Endothelial cell of umbilical vein (primary cell): ENCODE results near the gene NRDE2. TPM values are rescaled to one million over a fixed set of nuclear protein-coding genes. Genes with fewer than 3 reads are reported as not detected.

Source experiments
- BruUV-seq: library from RNA; stranded (reverse); fragments of 400-500 nt; replicated peaks from 2 replicates; lab custom pipeline; 2021; lab: Mats Ljungman, UMichigan
- CTCF ChIA-PET: fragments of 300-600, 350-600 bp; sonication (Branson Sonifier 250); formaldehyde crosslinking; loops from one replicate; lab custom pipeline; 2021; ENCODE audit warnings: antibody characterized with exemption, inconsistent platforms; lab: Charles Lee
- POLR2A ChIA-PET: fragments of 300-600, 350-600 bp; sonication (Branson Sonifier 250); formaldehyde crosslinking; loops from one replicate; lab custom pipeline; 2021; ENCODE audit warnings: antibody characterized with exemption, inconsistent platforms; lab: Charles Lee
- DNase-seq: peaks from one replicate; pipeline ENCODE4 v3.0.0-alpha.2; 2011; ENCODE audit warnings: low read depth, low spot score
- FAIRE-seq: peaks from 2 replicates; lab custom pipeline; 2011; peaks lifted over from hg19 to GRCh38; lab: Jason Lieb, UNC
- H2AFZ ChIP-seq: 2 replicates; pipeline ENCODE4 v1.6.0; 2012; ENCODE audit warnings: low read depth, low read length, control low read depth, inconsistent platforms
- H3K27ac ChIP-seq: 2 replicates; pipeline ENCODE4 v1.5.1; 2011; ENCODE audit warnings: low read depth, mild to moderate bottlenecking, control low read depth, low read length, moderate library complexity; ENCODE audit not compliant: insufficient read depth
- H3K27me3 ChIP-seq, 2 experiments: 2 replicates each; pipeline versions ENCODE4 v1.6.0 to v1.6.1; 2011; ENCODE audit warnings: low read length in 2 of 2, mixed read lengths in 1 of 2; ENCODE audit not compliant: control insufficient read depth in 2 of 2, insufficient read depth in 2 of 2
- H3K36me3 ChIP-seq, 2 experiments: 2 replicates in 1 of 2; 3 replicates in 1 of 2; pipeline ENCODE4 v1.5.1; 2011; ENCODE audit warnings: low read length in 2 of 2, mild to moderate bottlenecking in 1 of 2, moderate library complexity in 1 of 2; ENCODE audit not compliant: control insufficient read depth in 2 of 2, insufficient read depth in 2 of 2; ENCODE audit errors: extremely low read depth in 1 of 2
- H3K4me1 ChIP-seq: 3 replicates; pipeline ENCODE4 v1.5.1; 2011; ENCODE audit warnings: mild to moderate bottlenecking, low read length; ENCODE audit not compliant: control insufficient read depth, insufficient read depth; ENCODE audit errors: extremely low read depth
- H3K4me2 ChIP-seq: 2 replicates; pipeline ENCODE4 v1.6.1; 2011; ENCODE audit warnings: low read length, control low read depth, mixed read lengths; ENCODE audit not compliant: insufficient read depth
- H3K4me3 ChIP-seq, 3 experiments: fragments of 200-600 bp in 1 of 3; sonication (generic), shearing (Covaris generic) in 1 of 3; replicated peaks in 1 of 3; 2 replicates each; pipeline ENCODE4 v1.5.1; 2011 to 2016; ENCODE audit warnings: control low read depth in 3 of 3, low read length in 3 of 3, mild to moderate bottlenecking in 2 of 3, inconsistent platforms in 1 of 3, low read depth in 1 of 3, moderate library complexity in 1 of 3; ENCODE audit not compliant: insufficient read depth in 1 of 3
- H3K79me2 ChIP-seq: 2 replicates; pipeline ENCODE4 v1.6.0; 2012; ENCODE audit warnings: low read length, inconsistent platforms; ENCODE audit not compliant: control insufficient read depth, insufficient read depth
- H3K9ac ChIP-seq: replicated peaks from 2 replicates; pipeline ENCODE3; 2011; ENCODE audit warnings: low read length, control low read depth; ENCODE audit not compliant: insufficient read depth; ENCODE audit errors: extremely low read depth
- H3K9me1 ChIP-seq: replicated peaks from 3 replicates; pipeline ENCODE4 v1.6.0; 2011; ENCODE audit warnings: mild to moderate bottlenecking, low read length; ENCODE audit not compliant: control insufficient read depth, insufficient read depth; ENCODE audit errors: extremely low read depth
- H3K9me3 ChIP-seq: replicated peaks from 2 replicates; pipeline ENCODE4 v1.5.1; 2012; ENCODE audit warnings: low read length, inconsistent platforms; ENCODE audit not compliant: control insufficient read depth, insufficient read depth
- H4K20me1 ChIP-seq: replicated peaks from 2 replicates; pipeline ENCODE3; 2011; ENCODE audit warnings: mild to moderate bottlenecking, low read length; ENCODE audit not compliant: control insufficient read depth, insufficient read depth; ENCODE audit errors: extremely low read depth
- EZH2 ChIP-seq: IDR thresholded peaks from 2 replicates; pipeline ENCODE4 v1.6.1; 2012; ENCODE audit warnings: borderline replicate concordance, low read depth, mild to moderate bottlenecking, moderate library complexity, low read length, inconsistent platforms; ENCODE audit not compliant: severe bottlenecking
- MYC ChIP-seq: IDR thresholded peaks from one replicate; pipeline ENCODE4 v1.6.1; 2011; ENCODE audit warnings: mild to moderate bottlenecking, low read depth, low read length
- POLR2AphosphoS5 ChIP-seq: IDR thresholded peaks from 2 replicates; pipeline ENCODE4 v1.6.1; 2012; ENCODE audit warnings: low read depth, mild to moderate bottlenecking, control low read depth, low read length, moderate library complexity; ENCODE audit not compliant: insufficient read depth
- dilution Hi-C: fragments of 300-500 bp; cut with MboI; formaldehyde crosslinking; loops from one replicate; pipeline ENCODE4 v1.15.0; 2019; ENCODE audit warnings: low sequenced_read_pairs; ENCODE audit not compliant: extremely low pct_ligation_motif_present
- intact Hi-C: fragments of 100-400 bp; cut with micrococcal nuclease; formaldehyde crosslinking; loops from one replicate; pipeline ENCODE4 v1.10.0; 2022
- polyA plus RNA-seq, 4 experiments: library from polyadenylated mRNA; depleted of rRNA in 3 of 4; stranded (reverse) in 3 of 4; unstranded in 1 of 4; fragments of >200 nt; gene quantifications; 2 replicates each; pipeline versions ENCODE4 v1.2.1 to v1.2.3, GENCODE V29; 2011 to 2012; ENCODE audit warnings: missing spikeins in 1 of 4
- total RNA-seq: library from RNA; stranded (reverse); gene quantifications from 2 replicates; pipeline ENCODE4 v1.2.3, GENCODE V29; 2021
- TF ChIP-seq, protein P1 (sequence below): IDR thresholded peaks from 2 replicates; pipeline ENCODE4 v1.6.1; 2011; ENCODE audit not compliant: insufficient read depth, insufficient read length
- TF ChIP-seq, protein P2 (sequence below), 2 donors: IDR thresholded peaks; 1 replicate in 1 of 2; 2 replicates in 1 of 2; pipeline ENCODE4 v1.5.1; 2011; ENCODE audit warnings: low read length in 2 of 2, mild to moderate bottlenecking in 2 of 2, moderate library complexity in 2 of 2, control low read depth in 1 of 2, inconsistent platforms in 1 of 2, low read depth in 1 of 2; ENCODE audit not compliant: insufficient read depth in 1 of 2; ENCODE audit errors: extremely low read depth in 1 of 2

NRDE2 gene
- total and polyA plus RNA-seq, 2 donors (not counting 3 experiments of a cell fraction or from before 2014, with no cell fraction given), result 8.5 to 22.1 TPM

DNA sequence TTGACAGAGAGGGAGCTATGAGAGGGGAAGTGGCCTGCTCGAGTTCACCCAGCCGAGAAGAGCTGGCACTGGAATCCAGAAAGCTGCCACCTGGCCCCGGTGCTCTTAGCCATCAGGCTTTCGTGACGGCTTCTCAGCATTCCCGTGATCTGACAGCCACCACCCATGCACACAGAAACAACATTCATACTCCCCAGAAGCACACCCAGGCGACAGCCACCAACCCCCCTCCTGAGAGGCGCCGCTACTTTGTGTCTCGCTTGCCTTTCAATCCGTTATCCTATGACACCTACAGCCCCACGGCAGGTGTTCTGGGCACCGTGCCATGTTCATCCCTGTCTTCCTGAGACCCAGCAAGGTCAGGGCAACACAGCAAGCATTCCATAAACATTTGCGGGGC lies 44.0 kb downstream of the NRDE2 start:
- Histone ChIP-seq H3K4me2 (no peak overlapping the region), H3K27ac (no peak overlapping the region), H3K9me1 (no peaks in the 10 kb centered on the region), H3K9me3 (no peaks in the 10 kb centered on the region), H3K27me3 (no peaks in the 10 kb centered on the region), H3K4me3 (no peak overlapping the region), H3K9ac (no peak overlapping the region), H3K4me1 (peaks cover 5% of the 10 kb centered on the region), H2AFZ (no peak overlapping the region), H3K79me2 (no peaks in the 10 kb centered on the region), H4K20me1 (no peaks in the 10 kb centered on the region), H3K36me3 (peaks cover 8 to 20% of the 10 kb centered on the region in 2 experiments)
- TF ChIP-seq EZH2 (no peak), MYC (no peak), POLR2AphosphoS5 (no peak)
- TF ChIP-seq, protein P1, sequence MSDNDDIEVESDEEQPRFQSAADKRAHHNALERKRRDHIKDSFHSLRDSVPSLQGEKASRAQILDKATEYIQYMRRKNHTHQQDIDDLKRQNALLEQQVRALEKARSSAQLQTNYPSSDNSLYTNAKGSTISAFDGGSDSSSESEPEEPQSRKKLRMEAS, result no peak
- TF ChIP-seq, protein P2, sequence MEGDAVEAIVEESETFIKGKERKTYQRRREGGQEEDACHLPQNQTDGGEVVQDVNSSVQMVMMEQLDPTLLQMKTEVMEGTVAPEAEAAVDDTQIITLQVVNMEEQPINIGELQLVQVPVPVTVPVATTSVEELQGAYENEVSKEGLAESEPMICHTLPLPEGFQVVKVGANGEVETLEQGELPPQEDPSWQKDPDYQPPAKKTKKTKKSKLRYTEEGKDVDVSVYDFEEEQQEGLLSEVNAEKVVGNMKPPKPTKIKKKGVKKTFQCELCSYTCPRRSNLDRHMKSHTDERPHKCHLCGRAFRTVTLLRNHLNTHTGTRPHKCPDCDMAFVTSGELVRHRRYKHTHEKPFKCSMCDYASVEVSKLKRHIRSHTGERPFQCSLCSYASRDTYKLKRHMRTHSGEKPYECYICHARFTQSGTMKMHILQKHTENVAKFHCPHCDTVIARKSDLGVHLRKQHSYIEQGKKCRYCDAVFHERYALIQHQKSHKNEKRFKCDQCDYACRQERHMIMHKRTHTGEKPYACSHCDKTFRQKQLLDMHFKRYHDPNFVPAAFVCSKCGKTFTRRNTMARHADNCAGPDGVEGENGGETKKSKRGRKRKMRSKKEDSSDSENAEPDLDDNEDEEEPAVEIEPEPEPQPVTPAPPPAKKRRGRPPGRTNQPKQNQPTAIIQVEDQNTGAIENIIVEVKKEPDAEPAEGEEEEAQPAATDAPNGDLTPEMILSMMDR (IDR thresholded peaks at IDR 0.05; ENCODE audit: extremely low read depth in 1 of 2, insufficient read depth in 1 of 2, low read depth in 1 of 2, low read length in 2 of 2), result no peak
- DNase-seq (no peak), FAIRE-seq (no peak)
- ChIA-PET POLR2A (no interaction called here), CTCF (interaction anchor here (1.2 kb wide), 1 partner anchor 471 kb away, joined by 3 read pairs; no protein-coding TSS in a partner anchor)
- dilution Hi-C loops (no loop called here), intact Hi-C loops (loop anchor here (5.0 kb wide), 1 partner anchor 470 kb away; no protein-coding TSS in a partner anchor)
- no TSS peak for BruUV-seq
